GM12875 (cell line): Measurements from ENCODE around the gene SPTBN5.

Source experiments
- H3K4me3 ChIP-seq: one replicate; pipeline ENCODE4 v1.5.1; 2011; ENCODE audit warnings: low read depth, low read length, control low read depth
- TF ChIP-seq, protein P1 (sequence below): IDR thresholded peaks from 2 replicates; pipeline ENCODE4 v1.5.1; 2011; ENCODE audit warnings: low read depth, mild to moderate bottlenecking, control low read depth, inconsistent platforms, low read length, moderate library complexity, borderline replicate concordance; ENCODE audit not compliant: insufficient read depth

Gene SPTBN5

DNA sequence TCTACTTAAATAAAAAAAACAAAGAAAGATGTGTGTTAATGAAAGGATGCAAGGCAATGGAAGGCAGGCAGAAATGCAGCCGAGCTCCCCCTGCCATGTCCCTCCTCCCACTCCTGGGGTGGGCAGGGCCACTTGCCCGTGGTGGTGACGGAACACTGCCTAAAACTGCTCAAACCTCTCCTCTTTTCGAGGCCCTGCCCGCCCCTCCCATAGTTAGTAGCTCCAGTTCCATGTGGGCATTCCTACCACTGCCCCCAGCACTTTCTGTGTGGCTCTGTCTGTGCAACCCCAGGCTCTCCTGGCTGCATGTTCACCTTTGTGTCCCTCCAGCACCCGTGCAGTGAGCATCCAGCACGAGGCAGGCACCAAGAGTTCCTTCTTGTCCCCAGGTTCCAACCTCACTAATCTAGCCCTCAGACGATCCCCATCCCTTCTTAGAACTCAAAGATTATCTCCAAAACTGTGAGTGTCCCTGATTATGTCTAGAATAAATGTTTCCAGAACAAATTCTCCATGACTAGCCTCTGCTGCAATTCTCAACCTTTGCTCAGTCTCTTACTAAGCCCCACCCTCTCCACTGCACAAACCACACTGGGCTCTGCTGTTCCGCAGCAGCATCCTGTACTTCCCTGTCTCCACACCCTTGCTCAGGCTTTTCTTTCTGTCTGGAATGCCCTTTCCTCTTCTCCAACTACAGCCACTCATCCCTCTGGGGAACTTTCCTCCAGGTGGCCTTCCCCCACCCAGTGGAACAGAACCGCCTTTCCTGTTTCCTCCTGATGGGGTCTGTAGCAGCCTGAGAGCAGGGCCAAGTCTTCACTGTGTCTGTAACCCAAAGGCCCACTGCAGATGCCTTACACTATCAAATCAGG, 32.6 kb upstream of the SPTBN5 start:
- H3K4me3 ChIP-seq, result no peak overlapping the region

DNA sequence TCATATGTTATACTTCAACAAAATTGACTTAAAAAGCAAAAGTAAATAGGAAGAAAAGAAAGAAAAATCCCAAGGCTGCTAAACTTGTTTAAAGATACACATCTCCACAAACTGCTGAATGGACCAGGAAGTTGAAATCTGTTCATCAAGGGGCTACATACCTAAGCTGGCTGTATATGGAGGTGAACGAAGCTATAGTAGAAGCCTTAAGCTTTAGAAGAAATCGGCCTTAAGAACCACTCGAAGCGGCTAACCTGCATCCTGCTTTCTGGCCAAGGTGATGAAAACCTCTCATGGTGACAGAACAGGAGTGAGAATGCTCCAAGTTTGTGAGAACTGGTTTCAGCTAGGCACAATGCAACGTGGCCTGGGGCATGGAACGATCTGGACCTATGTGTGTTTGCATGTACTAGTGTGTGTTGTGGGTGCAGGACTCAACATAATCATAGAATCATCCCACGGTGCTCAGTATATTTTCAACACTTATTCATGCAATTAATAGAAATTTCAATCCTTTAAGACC, 31.3 kb upstream of the SPTBN5 start:
- no peak overlapping the region for H3K4me3 ChIP-seq

More for the DNA sequence above, 32.6 kb upstream of the SPTBN5 start:
- TF ChIP-seq, protein P1, sequence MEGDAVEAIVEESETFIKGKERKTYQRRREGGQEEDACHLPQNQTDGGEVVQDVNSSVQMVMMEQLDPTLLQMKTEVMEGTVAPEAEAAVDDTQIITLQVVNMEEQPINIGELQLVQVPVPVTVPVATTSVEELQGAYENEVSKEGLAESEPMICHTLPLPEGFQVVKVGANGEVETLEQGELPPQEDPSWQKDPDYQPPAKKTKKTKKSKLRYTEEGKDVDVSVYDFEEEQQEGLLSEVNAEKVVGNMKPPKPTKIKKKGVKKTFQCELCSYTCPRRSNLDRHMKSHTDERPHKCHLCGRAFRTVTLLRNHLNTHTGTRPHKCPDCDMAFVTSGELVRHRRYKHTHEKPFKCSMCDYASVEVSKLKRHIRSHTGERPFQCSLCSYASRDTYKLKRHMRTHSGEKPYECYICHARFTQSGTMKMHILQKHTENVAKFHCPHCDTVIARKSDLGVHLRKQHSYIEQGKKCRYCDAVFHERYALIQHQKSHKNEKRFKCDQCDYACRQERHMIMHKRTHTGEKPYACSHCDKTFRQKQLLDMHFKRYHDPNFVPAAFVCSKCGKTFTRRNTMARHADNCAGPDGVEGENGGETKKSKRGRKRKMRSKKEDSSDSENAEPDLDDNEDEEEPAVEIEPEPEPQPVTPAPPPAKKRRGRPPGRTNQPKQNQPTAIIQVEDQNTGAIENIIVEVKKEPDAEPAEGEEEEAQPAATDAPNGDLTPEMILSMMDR, result no peak

DNA sequence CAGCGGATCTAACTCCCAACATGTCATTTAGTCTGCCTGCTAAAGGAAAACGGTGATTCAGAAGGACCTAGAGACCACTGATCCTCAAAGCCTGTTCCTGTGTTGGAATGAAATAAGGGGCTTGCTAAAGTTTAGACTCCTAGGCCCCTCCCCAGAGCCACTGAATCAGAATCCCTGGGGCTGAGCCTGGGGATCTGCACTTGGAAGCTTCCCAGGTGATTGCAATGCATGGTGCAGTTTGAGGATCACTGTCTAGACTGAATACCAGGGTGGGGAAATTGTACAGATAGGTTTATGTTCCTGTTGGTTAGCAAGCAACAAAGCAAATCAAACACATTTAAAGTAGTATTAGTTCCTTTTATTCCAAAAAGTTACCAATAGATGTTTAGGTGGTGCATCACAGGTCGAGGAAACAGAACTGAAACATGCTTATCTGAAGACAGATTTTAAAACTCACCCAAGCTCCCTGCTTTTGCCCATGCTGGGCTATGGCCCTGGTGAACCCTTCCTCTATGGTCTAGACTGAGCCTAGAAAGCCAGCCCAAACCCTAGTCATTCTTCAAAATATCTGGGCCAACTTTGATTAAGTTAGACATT, 29.6 kb upstream of the SPTBN5 start:
- H3K4me3 ChIP-seq, result no peak overlapping the region
- TF ChIP-seq, protein P1, result no peak

More for the DNA sequence above, 31.3 kb upstream of the SPTBN5 start:
- TF ChIP-seq, protein P1, result no peak

DNA sequence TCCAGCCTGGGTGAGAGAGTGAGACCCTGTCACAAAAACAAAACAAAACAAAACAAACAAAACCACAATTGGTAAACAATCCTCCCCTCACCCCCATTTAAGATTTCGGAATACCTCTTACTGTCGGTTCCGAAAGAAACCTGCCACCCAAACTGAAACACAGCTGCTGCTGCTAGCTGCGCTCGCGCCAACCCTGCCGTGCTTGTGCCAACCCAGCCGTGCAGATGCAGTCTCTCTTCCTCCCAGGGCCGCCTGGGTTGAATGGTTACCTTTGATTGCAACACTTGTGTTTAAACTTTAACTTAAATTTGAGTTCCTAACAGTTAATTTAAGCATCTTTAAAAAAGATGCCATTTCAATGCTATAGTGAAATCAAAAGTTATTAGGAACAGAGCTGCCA, 28.5 kb upstream of the SPTBN5 start:
- TF ChIP-seq, protein P1, result no peak
- no peak overlapping the region for H3K4me3 ChIP-seq

DNA sequence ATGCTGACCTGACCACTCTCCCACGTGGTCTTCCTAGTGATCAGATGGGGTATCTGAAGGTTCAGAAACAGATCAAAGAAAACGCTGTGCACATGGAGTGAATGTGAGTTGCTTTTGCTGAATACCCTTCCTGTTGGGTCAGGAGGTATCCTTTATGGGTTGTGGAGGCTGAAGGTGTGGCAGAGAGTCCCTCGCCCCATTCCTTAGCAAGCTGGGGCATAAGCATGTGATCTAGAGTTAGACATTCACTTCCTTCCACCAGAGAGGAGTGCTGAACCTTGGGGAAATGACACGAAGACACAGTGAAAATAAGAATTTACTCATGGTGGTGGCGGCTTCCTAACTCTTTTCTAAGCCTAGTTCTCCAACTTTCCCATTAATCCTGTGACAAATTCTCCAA, 27.8 kb upstream of the SPTBN5 start:
- H3K4me3 ChIP-seq, result no peak overlapping the region
- TF ChIP-seq, protein P1, result no peak

DNA sequence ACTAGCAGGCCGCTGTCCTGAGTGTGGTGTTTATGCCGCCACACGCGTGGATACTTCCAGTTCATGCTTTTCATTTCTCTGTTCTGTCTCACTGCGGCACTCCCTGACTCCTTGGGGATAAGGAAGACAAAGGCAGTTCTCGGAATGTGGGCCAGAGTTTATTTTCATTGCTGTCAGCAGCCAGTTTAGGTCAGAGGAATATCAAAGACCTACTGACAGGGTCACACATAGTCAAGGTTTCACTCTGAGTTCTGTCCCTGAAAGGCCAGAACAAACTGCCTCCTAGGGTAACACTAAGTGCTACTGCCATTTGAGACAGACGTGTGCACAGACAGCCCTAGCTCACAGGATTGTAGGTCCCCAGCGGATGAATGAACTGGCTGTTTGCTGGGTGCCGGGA, 27.3 kb upstream of the SPTBN5 start:
- no peak overlapping the region for H3K4me3 ChIP-seq
- TF ChIP-seq, protein P1, result no peak
